Retina (tissue), 1 donor: ENCODE data around the gene GON4L.
A peak's percentile ranks its signal among the peaks of the same experiment; 100 is the strongest.
"Not testable (repeated sequence)": the region's sequence is repeated elsewhere in the genome, so short reads cannot be mapped to it uniquely, and the experiment has no call there.

ENCODE experiments used
- DNase-seq: peaks from one replicate; pipeline ENCODE4 v3.0.0-alpha.2; 2016

The GON4L gene

GRCh38 chr1:155856975-155857930, at the start of gene GON4L:
TSS of gene GON4L (minus strand) at chr1:155857214. CDS start at chr1:155853780, 3,434 bp downstream.
- peak; percentile 92 for DNase-seq

- no peak for DNase-seq
These were observed 47.2 kb upstream of the GON4L start for GRCh38 chr1:155904261-155904660.

- DNase-seq: no peak
These were observed 43.1 kb upstream of the GON4L start for GRCh38 chr1:155900161-155900560.

GRCh38 chr1:155899683-155900082, 42.7 kb upstream of the GON4L start:
- no peak for DNase-seq

- DNase-seq: no peak
These were observed 41.9 kb upstream of the GON4L start for GRCh38 chr1:155898888-155899287.

- DNase-seq: no peak
These were observed 40.7 kb upstream of the GON4L start for GRCh38 chr1:155897746-155898145.

GRCh38 chr1:155896476-155896875, 39.5 kb upstream of the GON4L start:
- not testable (repeated sequence) for DNase-seq

- not testable (repeated sequence) for DNase-seq
These were observed 38.6 kb upstream of the GON4L start for GRCh38 chr1:155895617-155896016.

- DNase-seq: no peak
These were observed 36.6 kb upstream of the GON4L start for GRCh38 chr1:155893389-155894142.

- DNase-seq: no peak
These were observed 35.8 kb upstream of the GON4L start for GRCh38 chr1:155892796-155893195.

- DNase-seq: no peak
These were observed 33.2 kb upstream of the GON4L start for GRCh38 chr1:155890251-155890650.

- DNase-seq: no peak
These were observed 32.6 kb upstream of the GON4L start for GRCh38 chr1:155889566-155889965.

- no peak for DNase-seq
These were observed 31.5 kb upstream of the GON4L start for GRCh38 chr1:155888481-155888880.

GRCh38 chr1:155884982-155885381, 28.0 kb upstream of the GON4L start:
- DNase-seq: no peak

GRCh38 chr1:155884031-155884960, 27.3 kb upstream of the GON4L start:
- no peak for DNase-seq

- DNase-seq: no peak
These were observed 25.8 kb upstream of the GON4L start for GRCh38 chr1:155882766-155883165.

- DNase-seq: no peak
These were observed 25.2 kb upstream of the GON4L start for GRCh38 chr1:155882235-155882634.

GRCh38 chr1:155880950-155881349, 23.9 kb upstream of the GON4L start:
- DNase-seq: no peak

- DNase-seq: no peak
These were observed 23.2 kb upstream of the GON4L start for GRCh38 chr1:155880251-155880650.

- DNase-seq: no peak
These were observed 20.9 kb upstream of the GON4L start for GRCh38 chr1:155877945-155878344.

- no peak for DNase-seq
These were observed 16.8 kb upstream of the GON4L start for GRCh38 chr1:155873860-155874259.

GRCh38 chr1:155872527-155872926, 15.5 kb upstream of the GON4L start:
- DNase-seq: no peak

- DNase-seq: peak; percentile 20
These were observed 14.4 kb upstream of the GON4L start for GRCh38 chr1:155871390-155871789.
